Measurements from ENCODE around the gene ZNF683. TPM values are rescaled to one million over a fixed set of nuclear protein-coding genes. Genes with fewer than 3 reads are reported as not detected.

ZNF683 gene
- polyA plus RNA-seq, 1 experiment: not detected

DNA sequence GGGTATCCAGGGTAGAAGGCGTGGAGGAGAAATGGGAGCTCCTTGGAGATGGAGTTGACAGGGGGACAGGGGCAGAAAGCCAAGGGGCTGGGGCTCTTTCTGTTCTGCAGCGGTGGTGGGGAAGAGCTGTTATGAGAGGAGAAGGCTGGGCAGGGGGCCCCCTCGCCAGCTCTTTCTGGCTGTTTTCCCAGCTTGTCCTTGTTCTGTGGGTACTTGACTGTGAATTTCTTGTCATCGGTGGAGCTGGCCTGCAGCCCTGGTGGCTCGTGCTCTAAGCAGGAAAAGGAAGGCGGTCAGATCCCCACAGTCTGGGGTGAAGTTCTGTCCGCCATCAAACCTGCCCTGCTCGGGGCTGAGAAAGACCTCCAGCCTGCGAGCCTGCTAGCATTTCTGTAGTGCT lies 7.6 kb downstream of the ZNF683 start:
- CTCF ChIA-PET: interaction anchor here (0.7 to 4.2 kb wide), 14 partner anchors 11 to 247 kb away, joined by 3 to 120 read pairs (median 4); partner anchors contain the start of genes CEP85 and ZNF683
- DNase-seq (ENCODE audit: low read depth, low spot score): no peak
- peaks cover 5% of the 10 kb centered on the region; the same call in 1 of the 2 replicates for H3K9me3 ChIP-seq (ENCODE audit: control insufficient read depth, insufficient read depth, low read length)
- no peak overlapping the region for H3K27ac ChIP-seq (ENCODE audit: low read depth, low read length)
- POLR2A ChIA-PET: no interaction called here
- no peak for TF ChIP-seq CTCF (IDR thresholded peaks at IDR 0.05; ENCODE audit: low read depth, low read length)
- H3K27me3 ChIP-seq (ENCODE audit: control insufficient read depth, insufficient read depth, low read length): peaks cover 46% of the 10 kb centered on the region
- H3K4me3 ChIP-seq (ENCODE audit: low read depth, low read length): no peak overlapping the region

DNA sequence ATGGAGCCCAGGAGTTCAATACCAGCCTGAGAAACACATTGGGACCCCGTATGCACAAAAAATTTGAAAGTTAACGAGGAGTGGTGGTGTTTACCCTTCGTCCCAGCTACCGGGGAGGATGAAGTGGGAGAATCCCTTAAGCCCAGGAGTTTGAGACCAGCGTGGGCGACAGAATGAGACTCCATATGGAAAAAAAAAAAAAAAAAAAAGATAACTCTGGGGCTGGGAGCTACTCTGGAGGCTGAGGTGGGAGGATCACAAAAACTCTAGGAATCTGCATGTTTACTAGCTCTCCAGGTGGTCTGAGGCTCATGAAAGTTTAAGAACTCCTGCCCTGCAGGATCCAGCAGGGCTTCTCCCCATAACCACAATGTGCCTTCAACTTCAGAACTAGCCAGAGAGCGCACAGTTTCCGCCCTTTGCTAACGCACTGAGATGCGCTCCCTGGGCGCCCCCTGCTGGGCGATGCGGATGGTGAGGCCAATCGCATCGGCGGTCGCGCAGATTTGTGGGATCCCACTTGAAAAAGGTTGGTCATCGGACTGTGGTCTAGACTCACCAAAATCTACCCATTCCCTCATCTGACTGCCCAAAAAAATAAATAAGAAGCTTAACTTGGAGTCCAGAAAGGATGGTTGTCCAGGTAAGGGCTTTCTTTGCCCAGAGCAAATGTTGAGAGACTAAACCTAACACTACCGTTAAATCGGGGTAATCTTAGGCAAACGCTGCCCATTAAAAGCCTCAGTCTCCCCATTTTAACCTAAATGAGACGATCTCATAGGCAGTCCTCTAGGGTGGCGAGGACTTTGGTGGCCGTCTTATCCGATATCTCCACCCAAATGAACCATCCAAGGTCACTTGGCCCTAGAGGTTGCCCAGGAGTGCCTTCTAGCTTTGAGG lies 8.8 kb downstream of the ZNF683 start:
- Histone ChIP-seq H3K4me3 (ENCODE audit: low read depth, low read length) (no peak overlapping the region), H3K9me3 (ENCODE audit: control insufficient read depth, insufficient read depth, low read length) (peaks cover 7% of the 10 kb centered on the region; the same call in 1 of the 2 replicates), H3K27ac (ENCODE audit: low read depth, low read length) (no peak overlapping the region), H3K27me3 (ENCODE audit: control insufficient read depth, insufficient read depth, low read length) (peaks cover 56% of the 10 kb centered on the region)
- peak; percentile 15 for DNase-seq (ENCODE audit: low read depth, low spot score)
- ChIA-PET CTCF (interaction anchor here (0.6 to 4.2 kb wide), 41 partner anchors 10 to 278 kb away, joined by 3 to 120 read pairs (median 4); partner anchors contain the start of genes CEP85, CRYBG2 and ZNF683), POLR2A (no interaction called here)
- peak; percentile 97 for TF ChIP-seq CTCF (IDR thresholded peaks at IDR 0.05; ENCODE audit: low read depth, low read length)

DNA sequence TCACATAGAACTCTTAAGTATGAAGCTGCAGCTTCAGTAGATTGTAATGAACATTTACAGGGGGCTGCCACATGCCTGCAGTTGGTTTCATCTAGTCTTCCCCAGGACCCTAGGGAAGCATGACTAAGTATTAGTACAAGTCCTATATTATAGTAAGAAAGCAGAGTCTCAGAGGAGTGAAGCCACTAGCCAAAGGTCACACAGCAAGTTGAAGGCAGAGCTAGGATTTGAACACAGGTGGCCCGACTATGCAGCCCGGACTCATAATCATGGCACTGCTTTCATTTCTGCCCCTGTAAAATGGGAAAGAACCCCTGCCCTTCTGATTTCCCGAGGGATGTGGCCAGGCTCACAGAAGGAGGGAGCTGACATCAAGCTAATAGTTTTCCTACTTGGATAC lies 10.2 kb downstream of the ZNF683 start:
- Histone ChIP-seq H3K27ac (ENCODE audit: low read depth, low read length) (no peak overlapping the region), H3K9me3 (ENCODE audit: control insufficient read depth, insufficient read depth, low read length) (peaks cover 7% of the 10 kb centered on the region; the same call in 1 of the 2 replicates), H3K4me3 (ENCODE audit: low read depth, low read length) (no peak overlapping the region), H3K27me3 (ENCODE audit: control insufficient read depth, insufficient read depth, low read length) (peaks cover 54% of the 10 kb centered on the region)
- no peak for DNase-seq (ENCODE audit: low read depth, low spot score)
- ChIA-PET POLR2A (no interaction called here), CTCF (interaction anchor here (0.6 to 4.2 kb wide), 5 partner anchors 13 to 55 kb away, joined by 3 to 120 read pairs (median 5); partner anchors contain the start of gene ZNF683)
- TF ChIP-seq CTCF (IDR thresholded peaks at IDR 0.05; ENCODE audit: low read depth, low read length): no peak

DNA sequence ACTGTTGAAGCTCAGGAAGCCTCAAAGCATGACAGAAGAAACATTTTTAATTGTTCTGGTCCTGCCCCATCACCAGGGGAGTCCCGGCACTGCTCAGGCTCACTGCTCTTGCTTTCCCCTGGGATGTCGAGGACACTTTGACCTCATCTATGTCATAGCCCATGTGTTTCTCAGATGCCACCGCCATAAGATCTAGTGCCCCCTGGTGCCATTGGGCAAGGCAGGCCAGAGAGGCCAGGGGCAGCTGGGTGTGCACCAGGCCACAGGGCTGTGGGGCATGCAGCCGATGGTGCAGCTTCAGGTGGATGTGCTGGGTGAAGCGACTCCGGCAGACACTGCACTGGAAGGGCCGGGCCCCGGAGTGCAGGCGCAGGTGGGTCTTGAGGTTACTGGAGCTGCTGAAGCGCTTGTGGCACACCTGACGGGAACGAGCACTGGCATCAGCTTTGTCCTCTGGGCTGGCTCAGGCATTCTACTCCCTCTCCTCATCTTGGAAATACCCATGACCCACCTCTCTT lies 10.9 kb downstream of the ZNF683 start:
- TF ChIP-seq CTCF (IDR thresholded peaks at IDR 0.05; ENCODE audit: low read depth, low read length): no peak
- Histone ChIP-seq H3K27me3 (ENCODE audit: control insufficient read depth, insufficient read depth, low read length) (peaks cover 56% of the 10 kb centered on the region), H3K9me3 (ENCODE audit: control insufficient read depth, insufficient read depth, low read length) (peaks cover 7% of the 10 kb centered on the region; the same call in 1 of the 2 replicates), H3K27ac (ENCODE audit: low read depth, low read length) (no peak overlapping the region), H3K4me3 (ENCODE audit: low read depth, low read length) (no peak overlapping the region)
- ChIA-PET CTCF (interaction anchor here (0.6 to 4.2 kb wide), 5 partner anchors 14 to 56 kb away, joined by 3 to 120 read pairs (median 5); partner anchors contain the start of gene ZNF683), POLR2A (no interaction called here)
- no peak for DNase-seq (ENCODE audit: low read depth, low spot score)
